Upper lobe of left lung (tissue), 6 donors: ENCODE data around the gene ZFHX3. TPM values are rescaled to one million over a fixed set of nuclear protein-coding genes. Genes with fewer than 3 reads are reported as not detected.
A peak's percentile ranks its signal among the peaks of the same experiment; 100 is the strongest.

Experiments used
- ATAC-seq, 2 donors: fragments of 200-7000 bp; cut with Tn5 transposase; one replicate each; pipeline ENCODE4 v1.9.1; 2022; ENCODE audit warnings: mild to moderate bottlenecking in 2 of 2, moderate library complexity in 2 of 2; ENCODE audit not compliant: low FRiP score in 2 of 2
- DNase-seq, 2 donors: peaks; one replicate each; pipeline ENCODE4 v3.0.0-alpha.2; 2019 to 2020
- H3K27ac ChIP-seq, 4 donors: fragments of 200-600 bp; sonication (generic); one replicate each; pipeline ENCODE4 v1.5.1; 2016 to 2019
- H3K27me3 ChIP-seq, 4 donors: fragments of 200-600 bp; sonication (generic); one replicate each; pipeline ENCODE4 v1.5.1; 2017 to 2019
- H3K36me3 ChIP-seq, 4 donors: fragments of 200-600 bp; sonication (generic); one replicate each; pipeline ENCODE4 v1.5.1; 2016 to 2019
- H3K4me1 ChIP-seq, 4 donors: fragments of 200-600 bp; sonication (generic); one replicate each; pipeline ENCODE4 v1.5.1; 2018 to 2019
- H3K4me3 ChIP-seq, 4 donors: fragments of 200-600 bp; sonication (generic); one replicate each; pipeline ENCODE4 v1.5.1; 2017 to 2019; ENCODE audit warnings: mild to moderate bottlenecking in 2 of 4, moderate library complexity in 1 of 4
- H3K9me3 ChIP-seq, 4 donors: fragments of 200-600 bp; sonication (generic); one replicate each; pipeline ENCODE4 v1.5.1; 2018 to 2019
- CTCF ChIP-seq, 6 experiments: fragments of 450-650 bp in 4 of 6; fragments of 200-600 bp in 2 of 6; sonication (generic) in 2 of 6; IDR thresholded peaks; one replicate each; pipeline ENCODE4 v1.5.1; 2016 to 2019; ENCODE audit warnings: antibody characterized with exemption in 6 of 6
- EP300 ChIP-seq, 4 donors: sonication (generic); formaldehyde crosslinking; IDR thresholded peaks; one replicate each; pipeline ENCODE4 v1.5.1; 2017; ENCODE audit warnings: antibody characterized with exemption in 4 of 4, control low read depth in 2 of 4
- POLR2A ChIP-seq, 4 donors: fragments of 450-650 bp; IDR thresholded peaks; one replicate each; pipeline ENCODE4 v1.5.1; 2016 to 2017; ENCODE audit warnings: antibody characterized with exemption in 4 of 4, mild to moderate bottlenecking in 2 of 4
- POLR2AphosphoS5 ChIP-seq, 2 donors: sonication (generic); formaldehyde crosslinking; IDR thresholded peaks; one replicate each; pipeline ENCODE4 v1.5.1; 2017; ENCODE audit warnings: antibody characterized with exemption in 2 of 2
- WGBS, 2 donors: methylation state at CpG; one replicate each; pipeline ENCODE4 v1.1.5; 2017 to 2018; 5-methylcytosine and 5-hydroxymethylcytosine counted together
- total RNA-seq, 6 donors: library from RNA; depleted of rRNA in 4 of 6; stranded (reverse); fragments of >200 nt in 4 of 6; gene quantifications; one replicate each; pipeline versions ENCODE4 v1.1.0 to v1.2.1, GENCODE V29; 2016 to 2021
- donor health status: DM: no; HTN: no; CAD: no; lungs with moderate emphysema.
- donor health status: DM: no; HTN: yes; CAD: no; lungs with severe emphysema.

The ZFHX3 gene
- total RNA-seq, 6 donors from 2014 or later, result 22.4 to 40.3 (median 27.0) TPM

DNA sequence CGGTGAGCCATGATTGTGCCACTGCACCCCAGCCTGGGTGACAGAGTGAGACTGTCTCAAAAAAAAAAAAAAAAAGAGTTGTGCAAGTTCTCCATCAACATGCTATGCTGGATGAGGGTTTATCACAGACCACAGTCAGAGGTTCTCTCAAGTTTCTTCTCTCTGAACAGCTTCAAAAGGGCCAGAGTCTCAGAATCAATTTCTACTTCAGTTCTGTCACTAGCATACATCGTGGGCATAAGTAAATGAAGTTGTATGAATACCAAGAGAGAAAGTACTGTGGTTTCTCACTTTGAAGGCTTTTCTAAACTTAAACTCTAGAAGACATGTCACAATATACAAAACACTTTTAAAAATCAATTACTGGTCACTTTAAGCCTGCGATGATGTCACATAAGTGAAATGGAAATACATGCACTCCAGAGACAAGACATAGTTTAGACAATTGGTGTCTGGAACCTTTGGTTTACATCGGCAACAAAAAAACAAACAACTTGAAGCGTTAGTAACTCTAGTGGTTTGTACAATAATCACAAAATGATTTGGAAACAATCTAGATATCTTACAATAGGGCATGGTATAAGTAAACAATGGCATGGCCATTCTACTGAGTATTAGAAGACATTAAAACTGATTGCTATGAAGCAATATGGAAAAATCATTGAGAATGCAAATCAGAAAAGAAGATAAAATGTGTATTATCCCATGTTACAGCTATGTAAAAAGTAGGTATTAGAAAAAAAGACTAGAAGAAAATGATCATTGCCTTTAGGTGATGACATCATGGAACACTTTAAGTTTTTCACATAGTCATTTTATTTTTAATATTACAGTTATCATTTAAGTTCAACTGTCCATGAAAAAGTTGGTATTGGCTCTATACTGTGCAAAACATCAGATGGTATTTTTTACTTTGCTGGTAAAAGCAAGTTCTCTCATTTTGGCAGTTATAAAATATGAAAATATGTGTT lies 232.3 kb downstream of the ZFHX3 start:
- no peaks in the 10 kb centered on the region for H3K27me3 ChIP-seq
- WGBS, 2 donors, result 80 to 84% methylated on average over 5 of the region's 5 CpGs
- ATAC-seq (no peak), DNase-seq (no peak)
- peaks cover 0 to 12% (median 8%) of the 10 kb centered on the region in 4 donors for H3K36me3 ChIP-seq
- H3K4me3 ChIP-seq, result no peak overlapping the region
- peaks cover 0 to 8% (median 3%) of the 10 kb centered on the region in 4 donors for H3K4me1 ChIP-seq
- no peak for TF ChIP-seq POLR2A (IDR thresholded peaks at IDR 0.05)
- no peak for TF ChIP-seq CTCF (IDR thresholded peaks at IDR 0.05)
- no peak for TF ChIP-seq POLR2AphosphoS5 (IDR thresholded peaks at IDR 0.05)
- no peak for TF ChIP-seq EP300 (IDR thresholded peaks at IDR 0.05)
- H3K27ac ChIP-seq, result no peak overlapping the region
- no peaks in the 10 kb centered on the region for H3K9me3 ChIP-seq

DNA sequence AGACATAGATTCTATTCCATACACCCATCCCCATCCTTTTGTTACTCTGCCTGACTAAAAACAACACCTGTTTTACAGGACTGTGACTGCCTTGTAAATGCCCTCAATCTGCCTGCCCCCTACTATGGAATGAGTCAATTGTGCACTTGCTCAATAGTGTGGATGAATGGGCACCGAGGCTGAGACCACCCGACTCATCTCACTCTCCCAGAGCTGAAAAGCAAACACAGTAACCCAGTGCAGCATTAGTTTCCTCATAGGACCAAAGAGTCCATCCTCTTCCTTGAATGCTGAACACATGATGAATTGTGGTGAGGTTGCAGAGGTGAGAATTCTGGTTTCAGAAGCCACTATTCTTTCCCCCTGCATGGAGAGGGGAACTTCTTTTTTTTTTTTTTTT lies 233.7 kb downstream of the ZFHX3 start:
- TF ChIP-seq POLR2AphosphoS5 (IDR thresholded peaks at IDR 0.05) (no peak), POLR2A (IDR thresholded peaks at IDR 0.05) (no peak), EP300 (IDR thresholded peaks at IDR 0.05) (no peak), CTCF (IDR thresholded peaks at IDR 0.05) (no peak)
- Histone ChIP-seq H3K9me3 (no peaks in the 10 kb centered on the region), H3K27ac (no peak overlapping the region), H3K4me1 (no peaks in the 10 kb centered on the region), H3K36me3 (peaks cover 0 to 17% (median 10%) of the 10 kb centered on the region in 4 donors), H3K27me3 (no peaks in the 10 kb centered on the region), H3K4me3 (no peak overlapping the region)
- no peak for DNase-seq
- WGBS, 2 donors, result 85 to 92% methylated on average over 2 of the region's 2 CpGs
- no peak for ATAC-seq

GRCh38 chr16:72812672-72813071 lies 235.3 kb downstream of the ZFHX3 start:
- TF ChIP-seq POLR2AphosphoS5 (IDR thresholded peaks at IDR 0.05) (no peak), EP300 (IDR thresholded peaks at IDR 0.05) (no peak), POLR2A (IDR thresholded peaks at IDR 0.05) (no peak)
- DNase-seq, result no peak
- ATAC-seq, result peak in 1 of 2 donors; percentile 24
- Histone ChIP-seq H3K27ac (no peak overlapping the region), H3K9me3 (no peaks in the 10 kb centered on the region), H3K36me3 (peaks cover 0 to 17% (median 15%) of the 10 kb centered on the region in 4 donors), H3K4me1 (no peaks in the 10 kb centered on the region), H3K4me3 (no peak overlapping the region), H3K27me3 (no peaks in the 10 kb centered on the region)
- WGBS, 2 donors, result 47 to 77% methylated on average over 3 of the region's 3 CpGs

DNA sequence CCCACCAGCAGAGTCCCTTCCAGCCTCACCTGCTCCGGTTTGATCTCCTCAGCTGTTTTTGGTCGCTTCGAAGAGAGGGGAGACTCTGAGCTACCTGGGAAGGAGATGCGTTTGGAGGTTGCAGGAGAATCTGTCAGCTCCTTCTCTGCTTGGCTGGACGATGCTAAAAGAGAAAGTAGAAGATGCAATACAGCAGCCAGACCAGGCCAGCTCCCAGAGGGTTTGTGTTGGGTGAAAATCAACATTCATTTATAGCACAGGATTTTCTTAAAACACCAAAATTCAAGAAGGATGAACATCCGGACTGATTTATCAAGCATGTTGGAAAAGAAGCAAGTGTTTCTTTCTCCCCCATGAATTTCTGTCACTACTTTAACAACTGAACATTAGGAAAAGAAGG lies 236.1 kb downstream of the ZFHX3 start:
- H3K4me1 ChIP-seq, result no peaks in the 10 kb centered on the region
- H3K27me3 ChIP-seq, result no peaks in the 10 kb centered on the region
- H3K27ac ChIP-seq, result no peak overlapping the region
- H3K36me3 ChIP-seq, result peaks cover 0 to 20% (median 15%) of the 10 kb centered on the region in 4 donors
- TF ChIP-seq POLR2A (IDR thresholded peaks at IDR 0.05), result no peak
- no peak for TF ChIP-seq CTCF (IDR thresholded peaks at IDR 0.05)
- 85 to 86% methylated on average over 6 of the region's 6 CpGs for WGBS, 2 donors
- DNase-seq, result no peak
- H3K9me3 ChIP-seq, result no peaks in the 10 kb centered on the region
- ATAC-seq, result no peak
- H3K4me3 ChIP-seq, result no peak overlapping the region

DNA sequence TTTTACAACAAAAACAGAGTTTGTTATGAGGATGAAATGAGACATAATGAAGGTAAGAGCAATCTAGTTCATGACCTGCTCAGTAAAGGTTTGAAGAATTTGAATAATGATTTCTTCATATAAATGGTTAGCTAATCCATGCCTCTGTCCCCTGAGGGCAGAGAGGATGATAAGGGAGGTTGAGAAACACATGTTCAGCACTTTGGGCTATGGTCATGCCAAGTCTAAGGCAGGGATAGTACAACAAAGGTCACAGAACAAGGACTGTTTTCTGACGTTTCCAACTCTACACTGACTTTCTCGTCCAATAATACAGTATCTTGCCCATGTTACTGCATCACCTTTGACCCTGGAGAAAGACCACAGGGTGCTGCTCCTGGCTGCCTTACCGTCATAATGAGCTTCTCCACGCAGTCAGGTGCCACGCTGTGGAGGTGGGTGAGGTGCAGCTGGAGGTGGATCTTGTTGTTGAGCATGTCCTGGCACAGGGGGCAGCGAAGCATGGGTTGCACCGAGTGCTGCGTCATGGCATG lies 236.7 kb downstream of the ZFHX3 start:
- Histone ChIP-seq H3K27ac (no peak overlapping the region), H3K4me3 (no peak overlapping the region), H3K27me3 (no peaks in the 10 kb centered on the region), H3K36me3 (peaks cover 0 to 24% (median 15%) of the 10 kb centered on the region in 4 donors), H3K4me1 (no peaks in the 10 kb centered on the region), H3K9me3 (no peaks in the 10 kb centered on the region)
- peak in 1 of 2 donors; percentile 25 for ATAC-seq
- TF ChIP-seq POLR2AphosphoS5 (IDR thresholded peaks at IDR 0.05), result no peak
- no peak for TF ChIP-seq CTCF (IDR thresholded peaks at IDR 0.05)
- no peak for TF ChIP-seq EP300 (IDR thresholded peaks at IDR 0.05)
- no peak for TF ChIP-seq POLR2A (IDR thresholded peaks at IDR 0.05)
- peak in 1 of 2 donors; percentile 33 for DNase-seq
- 88 to 91% methylated on average over 5 to 8 of the region's 8 CpGs for WGBS, 2 donors
